PC-3 (cell line): ENCODE results near the gene ANKHD1. TPM values are rescaled to one million over a fixed set of nuclear protein-coding genes. Genes with fewer than 3 reads are reported as not detected.

Experiments
- ATAC-seq: fragments of 200-7000 bp; cut with Tn5 transposase; 2 replicates; pipeline ENCODE4 v1.9.1; 2020; ENCODE audit warnings: mild to moderate bottlenecking, moderate library complexity
- BruUV-seq: library from RNA; stranded (reverse); fragments of 400-500 nt; replicated peaks from 2 replicates; lab custom pipeline; 2021; lab: Mats Ljungman, UMichigan
- CTCF ChIA-PET: fragments of 300-600 bp; sonication (Branson Sonifier 250); formaldehyde crosslinking; loops from one replicate; lab custom pipeline; 2022; ENCODE audit warnings: antibody characterized with exemption; lab: Charles Lee
- POLR2A ChIA-PET: fragments of 300-600 bp; sonication (Branson Sonifier 250); formaldehyde crosslinking; loops from one replicate; lab custom pipeline; 2022; ENCODE audit warnings: antibody characterized with exemption; ENCODE audit not compliant: unreplicated experiment; lab: Charles Lee
- DNase-seq: peaks from one replicate; pipeline ENCODE4 v3.0.0-alpha.2; 2015
- H2AFZ ChIP-seq: fragments of 300-600 bp; sonication (generic); 2 replicates; pipeline ENCODE4 v1.6.0; 2016; ENCODE audit warnings: antibody characterized with exemption, low read length
- H3F3A ChIP-seq: fragments of 300-600 bp; sonication (generic); one replicate; pipeline ENCODE4 v1.6.0; 2017; ENCODE audit warnings: antibody characterized with exemption, low read length, control low read depth, mild to moderate bottlenecking; ENCODE audit not compliant: unreplicated experiment
- H3K27ac ChIP-seq: fragments of 300-600 bp; sonication (generic); 2 replicates; pipeline ENCODE4 v1.5.1; 2016; ENCODE audit warnings: mild to moderate bottlenecking, low read length
- H3K27me3 ChIP-seq: fragments of 300-600 bp; sonication (generic); 2 replicates; pipeline ENCODE4 v1.6.1; 2016; ENCODE audit warnings: low read length, mixed read lengths
- H3K36me3 ChIP-seq: fragments of 300-600 bp; sonication (generic); 2 replicates; pipeline ENCODE4 v1.6.1; 2016; ENCODE audit warnings: low read depth, mixed run types, low read length, mixed read lengths
- H3K4me1 ChIP-seq: fragments of 300-600 bp; sonication (generic); 2 replicates; pipeline ENCODE4 v1.5.1; 2016; ENCODE audit warnings: low read length; ENCODE audit not compliant: insufficient read depth
- H3K4me2 ChIP-seq: fragments of 300-600 bp; sonication (generic); 2 replicates; pipeline ENCODE4 v1.6.0; 2016; ENCODE audit warnings: low read length
- H3K4me3 ChIP-seq: fragments of 300-600 bp; sonication (generic); 2 replicates; pipeline ENCODE4 v1.5.1; 2016; ENCODE audit warnings: mild to moderate bottlenecking, low read length, mixed read lengths
- H3K79me2 ChIP-seq: fragments of 300-600 bp; sonication (generic); 2 replicates; pipeline ENCODE4 v1.6.1; 2017; ENCODE audit warnings: low read length, mixed read lengths
- H3K9ac ChIP-seq: fragments of 300-600 bp; sonication (generic); 2 replicates; pipeline ENCODE4 v1.6.0; 2016; ENCODE audit warnings: mild to moderate bottlenecking, low read length
- H3K9me2 ChIP-seq: fragments of 300-600 bp; sonication (generic); replicated peaks from 2 replicates; pipeline ENCODE4 v1.6.1; 2016; ENCODE audit warnings: mixed run types, low read length, mixed read lengths
- H3K9me3 ChIP-seq: fragments of 300-600 bp; sonication (generic); 2 replicates; pipeline ENCODE4 v1.6.1; 2016; ENCODE audit warnings: low read length, mixed read lengths
- H4K20me1 ChIP-seq: fragments of 300-600 bp; sonication (generic); 2 replicates; pipeline ENCODE4 v1.6.1; 2016; ENCODE audit warnings: low read length, mixed read lengths
- EZH2 ChIP-seq: fragments of 300-600 bp; sonication (generic); IDR thresholded peaks from one replicate; pipeline ENCODE4 v1.6.1; 2017; ENCODE audit warnings: antibody characterized with exemption, mild to moderate bottlenecking, low read length; ENCODE audit not compliant: unreplicated experiment
- EZH2phosphoT487 ChIP-seq: fragments of 300-600 bp; sonication (generic); IDR thresholded peaks from 2 replicates; pipeline ENCODE4 v1.6.1; 2018; ENCODE audit warnings: mild to moderate bottlenecking, antibody characterized with exemption, low read length, borderline replicate concordance
- intact Hi-C: fragments of 100-400 bp; cut with micrococcal nuclease; formaldehyde crosslinking; loops from 2 replicates; pipeline ENCODE4 v1.9.0; 2023
- total RNA-seq: library from RNA; depleted of rRNA; stranded (reverse); fragments of >200 nt; gene quantifications from 2 replicates; pipeline ENCODE4 v1.2.3, GENCODE V29; 2014
- TF ChIP-seq, protein P1 (sequence below): fragments of 300-600 bp; sonication (generic); conservative IDR thresholded peaks from 2 replicates; pipeline ENCODE4 v1.5.1; 2017; ENCODE audit warnings: antibody characterized with exemption, low read depth, mild to moderate bottlenecking, low read length

ANKHD1 gene
- total RNA-seq, 1 experiment from 2014 or later = 64.6 TPM

GRCh38 chr5:140524003-140524402 is 122.4 kb downstream of the ANKHD1 start:
- Histone ChIP-seq H3F3A (no peaks in the 10 kb centered on the region), H3K36me3 (peaks cover 33% of the 10 kb centered on the region), H3K27ac (no peak overlapping the region), H3K4me2 (no peak overlapping the region), H3K4me3 (no peak overlapping the region), H3K9me3 (no peaks in the 10 kb centered on the region), H3K9me2 (no peaks in the 10 kb centered on the region), H3K9ac (no peak overlapping the region), H2AFZ (no peak overlapping the region), H3K79me2 (no peaks in the 10 kb centered on the region), H4K20me1 (0 out of 2 replicates have a peak, but pooled peaks cover 3% of the 10 kb centered on the region), H3K27me3 (no peaks in the 10 kb centered on the region), H3K4me1 (no peaks in the 10 kb centered on the region)
- ChIA-PET CTCF (no interaction called here), POLR2A (no interaction called here)
- intact Hi-C loops = no loop called here
- DNase-seq = no peak
- TF ChIP-seq, protein P1, sequence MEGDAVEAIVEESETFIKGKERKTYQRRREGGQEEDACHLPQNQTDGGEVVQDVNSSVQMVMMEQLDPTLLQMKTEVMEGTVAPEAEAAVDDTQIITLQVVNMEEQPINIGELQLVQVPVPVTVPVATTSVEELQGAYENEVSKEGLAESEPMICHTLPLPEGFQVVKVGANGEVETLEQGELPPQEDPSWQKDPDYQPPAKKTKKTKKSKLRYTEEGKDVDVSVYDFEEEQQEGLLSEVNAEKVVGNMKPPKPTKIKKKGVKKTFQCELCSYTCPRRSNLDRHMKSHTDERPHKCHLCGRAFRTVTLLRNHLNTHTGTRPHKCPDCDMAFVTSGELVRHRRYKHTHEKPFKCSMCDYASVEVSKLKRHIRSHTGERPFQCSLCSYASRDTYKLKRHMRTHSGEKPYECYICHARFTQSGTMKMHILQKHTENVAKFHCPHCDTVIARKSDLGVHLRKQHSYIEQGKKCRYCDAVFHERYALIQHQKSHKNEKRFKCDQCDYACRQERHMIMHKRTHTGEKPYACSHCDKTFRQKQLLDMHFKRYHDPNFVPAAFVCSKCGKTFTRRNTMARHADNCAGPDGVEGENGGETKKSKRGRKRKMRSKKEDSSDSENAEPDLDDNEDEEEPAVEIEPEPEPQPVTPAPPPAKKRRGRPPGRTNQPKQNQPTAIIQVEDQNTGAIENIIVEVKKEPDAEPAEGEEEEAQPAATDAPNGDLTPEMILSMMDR = no peak
- TF ChIP-seq EZH2 (no peak), EZH2phosphoT487 (no peak)
- no TSS peak for BruUV-seq
- ATAC-seq = no peak

- Histone ChIP-seq H3K4me2 (no peak overlapping the region), H3K27me3 (no peaks in the 10 kb centered on the region), H3K9ac (no peak overlapping the region), H3K4me1 (peaks cover 13% of the 10 kb centered on the region), H3F3A (no peaks in the 10 kb centered on the region), H3K4me3 (no peak overlapping the region), H3K9me2 (no peaks in the 10 kb centered on the region), H2AFZ (no peak overlapping the region), H3K27ac (no peak overlapping the region), H3K36me3 (peaks cover 51% of the 10 kb centered on the region), H3K9me3 (no peaks in the 10 kb centered on the region), H4K20me1 (no peaks in the 10 kb centered on the region), H3K79me2 (no peaks in the 10 kb centered on the region)
- CTCF ChIA-PET = interaction anchor here (1.2 kb wide), 1 partner anchor 177 kb away, joined by 3 read pairs; no protein-coding TSS in a partner anchor
- peak; percentile 61 for DNase-seq
- no TSS peak for BruUV-seq
- intact Hi-C loops = loop anchor here (10.0 kb wide), 1 partner anchor 175 kb away; no protein-coding TSS in a partner anchor
- POLR2A ChIA-PET = interaction anchor here (0.9 kb wide), 1 partner anchor 17 kb away, joined by 4 read pairs; the partner anchor contains the start of gene SRA1
- TF ChIP-seq EZH2 = no peak
- TF ChIP-seq, protein P1 = no peak
- no peak for TF ChIP-seq EZH2phosphoT487
- ATAC-seq = peak; percentile 99
These were observed 138.6 kb downstream of the ANKHD1 start for GRCh38 chr5:140540227-140540626.

DNA sequence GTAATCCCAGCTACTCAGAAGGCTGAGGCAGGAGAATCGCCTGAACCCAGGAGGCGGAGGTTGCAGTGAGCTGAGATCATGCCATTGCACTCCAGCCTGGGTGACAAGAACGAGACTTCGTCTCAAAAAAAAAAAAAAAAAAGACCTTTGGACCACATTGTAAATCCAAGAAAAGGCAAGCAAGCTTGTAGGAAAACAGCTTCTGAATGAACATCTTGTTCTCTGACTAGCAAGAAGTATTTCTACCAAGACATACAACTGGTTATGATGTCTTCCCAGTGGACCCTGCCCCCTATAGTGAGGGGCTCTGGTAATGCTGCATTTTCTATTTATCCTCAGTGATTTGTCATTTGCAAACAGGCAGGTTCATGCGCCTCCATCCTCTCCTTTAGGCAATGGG is 141.3 kb downstream of the ANKHD1 start:
- H3K36me3 ChIP-seq = peaks cover 36% of the 10 kb centered on the region
- DNase-seq = no peak
- no peak overlapping the region for H3K4me3 ChIP-seq
- no peaks in the 10 kb centered on the region for H3K9me2 ChIP-seq
- peaks cover 27% of the 10 kb centered on the region for H3K4me1 ChIP-seq
- intact Hi-C loops = loop anchor here (10.0 kb wide), 1 partner anchor 172 kb away; no protein-coding TSS in a partner anchor
- BruUV-seq = no TSS peak
- no peak overlapping the region for H2AFZ ChIP-seq
- no peak for ATAC-seq
- no peak overlapping the region for H3K9ac ChIP-seq
- H3K27ac ChIP-seq = no peak overlapping the region
- H3K79me2 ChIP-seq = no peaks in the 10 kb centered on the region
- no peaks in the 10 kb centered on the region for H3K27me3 ChIP-seq
- POLR2A ChIA-PET = no interaction called here
- CTCF ChIA-PET = no interaction called here
- TF ChIP-seq, protein P1 = no peak
- TF ChIP-seq EZH2 (no peak), EZH2phosphoT487 (no peak)
- no peak overlapping the region for H3K4me2 ChIP-seq
- H3F3A ChIP-seq = no peaks in the 10 kb centered on the region
- no peaks in the 10 kb centered on the region for H4K20me1 ChIP-seq
- H3K9me3 ChIP-seq = no peaks in the 10 kb centered on the region
